HG03280 (cell line): Measurements from ENCODE around the gene THSD7A.

Source experiments
- ATAC-seq: cut with Tn5 transposase; IDR thresholded peaks from one replicate; pipeline ENCODE4 v1.9.1; 2021; ENCODE audit warnings: mild to moderate bottlenecking, moderate library complexity; ENCODE audit not compliant: unreplicated experiment

The THSD7A gene

DNA sequence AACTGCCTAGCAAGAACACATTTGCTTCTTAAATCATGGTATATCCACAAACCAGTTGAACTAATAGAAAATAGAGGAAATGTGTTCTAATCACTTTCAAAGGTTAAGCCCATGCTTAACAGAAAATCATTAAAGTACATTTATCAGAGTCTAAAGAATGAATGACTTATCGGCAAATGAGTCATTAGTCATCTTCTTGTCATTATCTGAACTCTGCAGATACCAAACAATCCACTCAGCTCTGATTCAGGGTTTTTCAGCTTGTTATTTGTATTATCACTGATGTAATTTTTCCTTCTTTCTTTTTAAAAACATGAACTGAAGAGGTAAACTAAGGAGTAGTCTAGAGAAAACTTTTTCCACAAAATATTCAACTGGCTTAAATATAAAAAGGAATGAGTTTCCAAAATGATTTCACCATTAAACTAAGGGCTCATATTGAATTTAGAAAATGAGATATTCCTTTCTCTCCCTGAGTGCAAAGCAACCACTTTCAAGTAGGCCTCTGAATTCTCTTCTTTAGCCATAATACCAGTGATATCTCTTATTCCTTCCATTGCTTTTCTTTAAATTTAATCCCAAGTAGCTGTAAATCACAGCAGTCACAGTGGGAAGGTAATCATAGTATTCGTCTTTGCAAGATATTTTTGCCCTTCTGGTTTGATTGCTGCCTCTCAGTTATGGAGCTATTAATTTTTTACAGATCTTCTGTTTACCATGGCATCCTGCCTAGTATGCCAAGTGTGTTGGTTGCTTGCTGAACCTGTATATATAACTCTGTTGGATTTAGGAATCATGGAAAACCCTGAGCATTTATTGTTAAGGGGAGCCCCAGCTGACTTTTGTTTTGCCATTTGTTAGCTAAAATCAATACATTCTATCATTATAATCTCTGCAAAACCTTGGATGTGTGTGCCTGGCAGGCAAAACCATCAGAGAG lies 125.1 kb downstream of the THSD7A start:
- no peak for ATAC-seq

DNA sequence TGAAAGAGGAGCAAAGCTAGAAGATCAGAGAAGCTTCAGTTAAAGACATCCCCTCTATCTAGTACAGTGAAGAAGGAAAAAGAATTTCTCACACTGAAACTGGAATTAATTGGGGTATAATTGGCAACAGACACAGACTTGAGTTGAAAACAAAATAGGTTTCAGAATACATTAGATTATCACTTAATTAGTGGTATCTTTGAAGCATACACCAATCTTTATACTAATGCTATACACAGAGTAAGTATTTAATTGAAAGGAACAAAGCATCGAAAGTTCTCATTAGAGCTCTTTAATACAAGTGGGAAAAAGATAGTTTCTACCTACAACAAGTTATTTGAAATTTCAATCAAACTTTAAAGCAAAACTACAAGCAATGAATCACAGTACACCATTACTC lies 128.2 kb downstream of the THSD7A start:
- ATAC-seq: no peak

DNA sequence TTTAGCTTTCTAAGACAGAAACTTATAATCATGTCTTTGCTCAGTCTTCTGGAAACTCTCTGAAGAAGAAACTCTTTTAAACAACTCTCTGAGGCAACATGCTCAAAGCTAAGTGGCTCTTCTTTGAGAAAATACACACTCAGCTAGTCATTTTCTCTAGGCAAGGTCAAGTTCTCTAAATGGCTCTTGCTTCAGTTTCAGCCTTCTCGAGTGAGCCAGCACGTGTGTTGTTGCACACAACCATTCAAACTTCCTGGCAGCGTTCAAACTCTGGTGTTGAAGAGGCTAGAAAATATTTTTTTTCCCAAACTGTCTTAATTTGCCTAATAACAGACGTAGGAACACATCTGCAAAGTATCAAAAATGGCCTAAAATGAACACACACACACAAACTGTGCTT lies 129.1 kb downstream of the THSD7A start:
- no peak for ATAC-seq

DNA sequence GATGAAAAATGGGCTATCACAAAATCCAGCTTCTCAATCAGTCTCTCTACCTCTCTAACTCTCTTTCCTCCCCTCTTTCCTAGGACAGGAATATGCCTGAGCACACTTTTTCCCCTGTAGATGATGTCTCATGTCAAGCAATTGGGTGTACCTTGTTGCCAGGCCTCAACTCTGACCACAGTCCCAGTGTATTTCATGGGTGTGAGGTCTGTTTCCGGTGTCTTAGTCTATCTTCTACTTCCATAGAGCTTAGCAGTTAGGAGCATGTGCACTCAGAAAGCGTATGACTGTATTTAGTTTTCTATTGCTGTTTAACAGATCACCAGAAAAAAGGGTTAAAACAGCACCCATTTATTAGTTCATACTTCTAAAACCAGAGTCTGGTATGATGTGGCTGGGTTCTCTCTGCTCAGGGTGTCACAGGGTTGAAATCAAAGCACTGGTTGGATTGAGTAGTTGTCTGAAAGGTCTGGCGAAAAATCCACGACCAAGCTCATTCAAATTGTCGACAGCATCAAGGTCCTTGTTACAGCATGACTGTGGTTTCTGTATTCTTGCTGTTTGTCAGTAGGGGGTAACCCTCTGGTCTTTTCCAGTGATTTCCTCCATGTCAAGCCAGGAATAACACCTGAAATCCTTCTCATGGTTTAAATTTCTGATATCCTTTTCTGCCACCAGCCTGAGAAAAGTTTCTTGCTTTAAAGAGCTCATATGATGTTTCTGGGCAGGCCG lies 130.0 kb downstream of the THSD7A start:
- no peak for ATAC-seq

DNA sequence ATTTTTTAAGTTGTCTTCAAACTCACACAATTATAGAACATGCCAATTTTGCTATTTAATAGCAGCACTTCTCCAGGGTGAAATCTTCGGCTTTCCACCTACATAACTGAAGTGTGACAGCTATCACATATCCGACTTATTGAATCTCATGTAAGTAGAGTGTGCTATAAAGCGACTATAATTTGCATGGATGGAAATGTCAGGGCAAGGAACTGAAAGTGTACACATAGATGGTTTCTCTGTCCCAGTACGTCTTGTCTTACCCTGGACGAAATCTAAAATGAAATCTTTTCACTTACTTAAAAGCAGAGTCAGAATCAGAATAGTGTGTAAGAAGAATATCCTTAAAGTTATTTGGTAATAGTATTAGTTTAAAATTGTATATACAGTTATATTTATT lies 132.3 kb downstream of the THSD7A start:
- ATAC-seq: no peak

DNA sequence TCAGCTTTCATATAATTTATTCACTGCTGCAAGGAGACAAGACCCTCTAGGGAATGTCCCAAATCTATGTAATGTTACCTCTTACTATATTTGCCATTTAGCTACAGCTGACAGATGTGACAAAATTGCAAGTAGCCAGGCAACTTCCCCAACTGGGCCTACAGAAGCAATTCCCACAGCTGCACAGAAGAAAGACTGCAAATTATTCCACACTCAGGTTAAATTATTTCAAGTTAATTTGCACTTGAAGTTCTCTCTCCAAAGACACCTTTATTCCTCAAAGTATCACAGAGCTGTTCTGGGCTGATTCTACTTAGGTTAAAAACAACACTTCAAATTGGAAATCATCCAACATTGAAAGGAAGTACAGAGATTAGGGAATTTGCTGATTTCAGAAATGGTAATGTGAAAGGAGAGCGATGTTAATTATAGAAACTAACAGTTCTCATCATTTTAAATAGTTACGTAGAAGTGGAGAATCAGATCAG lies 133.6 kb downstream of the THSD7A start:
- no peak for ATAC-seq

DNA sequence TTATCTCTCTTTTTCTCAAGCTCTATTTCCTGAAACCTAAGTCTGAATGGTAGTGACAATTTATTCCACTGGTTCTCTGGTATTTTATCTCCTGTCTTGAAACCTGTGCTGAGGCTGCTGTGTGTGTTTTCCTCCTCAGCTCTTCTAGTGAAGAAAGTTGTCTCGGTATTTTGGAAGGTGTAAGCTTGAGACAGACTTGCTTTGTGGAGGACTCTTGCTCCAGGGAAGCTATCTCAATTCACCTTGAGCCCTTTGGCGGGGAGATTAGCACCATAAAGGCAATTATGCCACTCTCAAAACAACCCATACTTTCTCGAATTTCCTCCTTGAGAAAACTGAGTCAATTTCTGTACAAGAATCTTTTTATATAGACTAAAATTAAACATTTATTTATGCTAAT lies 141.6 kb downstream of the THSD7A start:
- no peak for ATAC-seq

DNA sequence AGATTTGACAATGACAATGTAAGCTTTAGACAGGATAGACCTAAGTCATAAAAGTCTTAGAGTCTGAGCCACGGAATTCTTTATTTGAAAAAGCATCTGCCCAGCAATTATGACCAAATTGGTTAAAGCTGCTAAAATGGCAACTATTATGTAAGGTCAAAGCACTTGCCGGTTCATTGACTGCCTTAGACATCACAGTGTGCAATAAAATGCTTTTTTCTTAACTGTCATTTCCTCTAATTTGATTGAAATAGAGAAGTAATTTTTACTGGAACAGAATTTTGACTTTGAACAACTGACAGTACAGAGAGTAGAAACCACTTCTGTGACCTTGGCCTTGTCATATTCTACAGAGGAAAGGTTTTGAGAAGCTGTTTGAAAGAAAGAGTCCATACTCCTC lies 142.9 kb downstream of the THSD7A start:
- ATAC-seq: no peak

DNA sequence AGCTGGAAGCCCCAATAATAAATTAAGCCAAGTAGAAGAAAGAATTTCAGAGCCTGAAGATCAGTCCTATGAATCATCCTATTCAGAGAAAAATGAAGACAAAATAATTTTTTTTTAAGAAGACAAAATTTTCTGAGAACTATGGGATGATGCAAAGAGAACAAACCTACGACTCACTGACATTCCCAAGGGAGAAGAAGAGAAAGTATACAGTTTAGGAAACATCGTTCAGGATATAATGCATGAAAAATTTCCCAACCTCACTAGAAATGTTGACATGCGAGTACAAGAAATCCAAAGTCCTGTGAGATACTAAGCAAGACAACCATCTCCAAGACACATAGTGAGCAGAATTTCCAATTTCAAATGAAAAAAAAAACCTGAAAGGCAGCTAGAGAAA lies 150.5 kb downstream of the THSD7A start:
- ATAC-seq: no peak

DNA sequence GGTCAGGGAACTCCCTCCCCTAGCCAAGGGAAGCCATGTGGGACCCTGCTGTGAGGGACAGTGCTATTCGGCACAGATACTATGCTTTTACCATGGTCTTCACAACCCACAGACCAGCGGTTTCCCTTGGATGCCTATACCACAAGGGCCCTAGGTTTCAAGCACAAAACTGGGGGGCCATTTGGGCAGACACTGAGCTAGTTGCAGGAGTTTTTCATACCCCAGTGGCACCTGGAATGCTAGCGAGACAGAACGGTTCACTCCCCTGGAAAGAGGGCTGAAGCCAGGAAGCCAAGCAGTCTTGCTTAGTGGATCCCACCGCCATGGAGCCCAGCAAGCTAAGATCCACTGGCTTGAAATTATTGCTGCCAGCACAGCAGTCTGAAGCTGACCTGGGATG lies 156.8 kb downstream of the THSD7A start:
- no peak for ATAC-seq

DNA sequence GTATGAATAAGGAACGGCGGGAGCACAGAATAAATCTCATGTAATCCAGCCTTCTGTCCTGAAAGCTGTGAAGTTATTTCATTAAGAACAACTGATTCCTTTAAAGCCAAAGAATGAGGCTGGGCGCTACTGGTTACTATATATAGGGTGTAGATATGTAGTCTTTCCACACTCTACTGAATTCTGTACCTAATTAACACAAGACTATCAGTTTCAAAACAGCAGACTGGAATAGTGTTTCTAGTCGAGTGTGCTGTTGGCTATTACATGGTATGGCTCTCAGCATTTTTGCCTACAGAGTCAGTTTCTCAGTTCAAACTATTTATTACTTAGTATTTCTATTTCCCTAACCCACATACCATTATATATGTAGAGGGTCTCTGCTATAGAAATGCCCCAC lies 163.3 kb downstream of the THSD7A start:
- ATAC-seq: no peak

DNA sequence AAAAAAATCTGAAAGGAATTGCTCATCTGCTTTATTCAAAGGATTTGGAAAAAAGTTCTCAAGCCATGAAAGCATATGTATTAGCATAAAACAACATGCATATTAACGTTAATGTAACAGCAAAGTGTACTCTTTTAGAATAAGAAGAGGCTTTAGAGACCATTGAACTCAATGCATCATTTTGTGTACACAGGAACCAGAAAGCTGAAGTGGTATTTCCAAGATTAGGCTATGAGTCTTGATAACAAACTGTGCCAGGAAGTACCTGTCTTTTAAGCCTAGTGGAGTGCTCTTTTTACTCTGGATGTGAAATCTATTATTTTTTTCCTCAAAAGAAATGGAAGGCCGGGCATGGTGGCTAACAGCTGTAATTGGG lies 164.2 kb downstream of the THSD7A start:
- ATAC-seq: no peak

DNA sequence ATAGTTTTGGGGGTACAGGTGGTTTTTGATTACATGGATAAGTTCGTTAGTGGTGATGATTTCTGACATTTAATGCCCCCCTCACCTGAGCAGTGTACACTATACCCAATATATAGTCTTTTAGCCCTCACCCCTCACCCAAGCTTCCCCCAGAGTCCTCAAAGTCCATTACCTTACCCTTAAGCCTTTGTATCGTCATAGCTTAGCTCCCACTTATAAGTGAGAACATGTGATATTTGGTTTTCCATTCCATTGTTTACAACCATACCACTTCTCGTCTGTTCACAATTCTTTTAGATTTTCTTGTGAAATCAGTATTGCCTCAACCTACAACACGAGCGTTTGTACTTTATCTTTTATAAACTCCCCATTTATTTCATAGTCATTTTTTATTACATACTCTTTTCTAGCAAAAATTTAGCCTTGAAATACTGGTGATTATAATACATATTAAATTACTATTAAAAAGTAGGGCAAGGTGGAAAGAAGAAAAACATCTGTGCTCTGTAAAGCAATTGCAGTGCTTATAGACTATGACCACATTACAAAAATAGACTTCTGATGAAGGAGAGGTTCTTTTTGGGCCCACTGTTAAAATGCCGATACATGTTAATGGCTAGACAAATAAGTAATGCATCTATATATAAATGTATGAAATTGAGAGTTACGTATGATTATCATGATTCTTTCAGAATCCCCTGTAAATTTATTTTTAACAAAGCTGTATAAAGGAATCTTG lies 164.8 kb downstream of the THSD7A start:
- no peak for ATAC-seq

DNA sequence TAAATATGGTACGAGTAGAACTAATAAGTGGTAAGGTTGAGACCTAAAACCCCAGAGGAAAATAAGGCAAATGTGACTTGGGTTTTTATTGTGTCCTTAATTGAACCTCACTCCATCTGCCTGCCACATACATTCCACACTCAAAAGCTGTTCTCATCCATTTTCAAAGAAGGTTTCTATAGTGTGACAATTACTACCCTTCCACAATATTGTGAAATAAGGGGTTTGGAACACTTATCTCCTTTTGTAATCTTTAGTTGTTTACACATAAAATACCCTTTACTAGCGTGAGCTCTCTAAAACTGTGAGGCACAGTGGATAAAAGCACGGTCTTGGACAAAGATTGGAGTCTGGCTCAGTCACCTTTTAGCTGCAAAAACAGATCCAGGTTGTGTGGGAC lies 166.6 kb downstream of the THSD7A start:
- ATAC-seq: no peak

DNA sequence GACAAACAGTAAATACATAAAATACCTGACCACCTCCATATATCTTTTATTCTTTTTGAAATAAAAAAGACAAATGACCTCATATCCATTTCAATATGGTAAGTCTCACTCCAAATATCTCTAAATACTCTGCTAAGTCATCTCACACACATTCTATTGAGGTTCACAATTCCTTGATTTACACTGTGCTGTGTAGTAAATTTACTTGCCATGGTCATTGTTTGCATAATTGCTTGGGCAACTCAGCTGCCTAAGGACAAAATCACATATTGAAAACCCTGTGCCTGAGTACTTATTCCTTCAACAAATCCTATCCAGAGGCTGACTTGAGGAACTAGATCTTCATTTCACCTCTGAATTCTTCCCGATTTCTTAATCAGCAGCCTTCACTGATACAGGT lies 176.4 kb downstream of the THSD7A start:
- no peak for ATAC-seq

DNA sequence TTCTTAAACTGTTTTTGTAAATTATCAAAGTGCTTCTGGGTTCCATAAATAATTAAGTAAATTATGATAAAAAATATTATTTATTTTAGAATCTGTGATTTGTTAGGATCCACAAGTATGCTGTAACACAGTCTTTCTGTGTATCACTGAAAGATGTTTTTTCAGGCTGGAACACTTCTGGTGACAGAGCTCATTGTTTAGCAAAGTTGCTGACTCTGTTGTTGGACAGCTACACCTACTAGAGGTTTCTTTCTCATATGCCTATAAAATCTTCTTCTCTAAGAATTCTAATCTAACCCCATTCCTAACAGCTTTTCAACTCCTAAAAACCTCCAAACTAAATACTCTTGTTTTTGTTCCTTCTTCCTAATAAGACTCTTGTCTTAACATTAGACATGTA lies 176.8 kb downstream of the THSD7A start:
- no peak for ATAC-seq

DNA sequence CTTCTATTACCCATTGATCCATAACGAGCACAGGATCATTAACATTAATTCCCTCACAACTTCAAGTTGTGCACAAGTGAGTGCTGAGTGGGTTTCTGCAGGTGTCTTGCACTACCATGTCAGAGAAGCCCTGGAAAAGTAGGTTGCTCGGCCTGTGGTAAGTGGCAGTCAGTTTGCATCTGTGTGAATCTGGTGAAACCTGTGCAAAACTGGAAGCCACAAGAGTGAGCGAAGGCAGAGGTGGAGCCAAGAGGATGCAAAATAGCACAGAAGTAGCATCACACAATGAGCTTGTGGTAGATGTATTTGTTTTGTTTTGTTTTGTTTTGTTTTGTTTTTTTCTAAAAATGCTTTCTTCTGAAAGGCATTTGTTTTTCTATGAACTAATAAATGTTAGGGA lies 181.5 kb downstream of the THSD7A start:
- no peak for ATAC-seq

DNA sequence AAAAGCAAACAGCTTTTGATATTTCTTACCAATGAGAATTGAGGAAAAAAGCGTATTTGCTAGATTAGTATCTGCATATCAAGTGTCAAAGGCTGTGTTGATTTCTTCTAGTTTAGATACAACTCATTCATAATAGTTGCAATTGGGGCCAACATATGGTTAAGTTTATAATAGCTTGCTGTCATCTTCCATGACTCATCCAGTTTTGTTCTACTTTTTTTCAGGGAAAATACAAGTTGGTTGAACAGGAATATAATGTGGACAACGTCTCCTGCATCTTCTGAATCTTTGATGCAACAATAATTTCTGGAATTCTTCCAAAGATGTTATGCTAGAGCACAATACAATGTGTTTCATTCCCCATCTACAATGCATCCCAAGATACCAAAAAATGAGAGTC lies 182.0 kb downstream of the THSD7A start:
- ATAC-seq: no peak

DNA sequence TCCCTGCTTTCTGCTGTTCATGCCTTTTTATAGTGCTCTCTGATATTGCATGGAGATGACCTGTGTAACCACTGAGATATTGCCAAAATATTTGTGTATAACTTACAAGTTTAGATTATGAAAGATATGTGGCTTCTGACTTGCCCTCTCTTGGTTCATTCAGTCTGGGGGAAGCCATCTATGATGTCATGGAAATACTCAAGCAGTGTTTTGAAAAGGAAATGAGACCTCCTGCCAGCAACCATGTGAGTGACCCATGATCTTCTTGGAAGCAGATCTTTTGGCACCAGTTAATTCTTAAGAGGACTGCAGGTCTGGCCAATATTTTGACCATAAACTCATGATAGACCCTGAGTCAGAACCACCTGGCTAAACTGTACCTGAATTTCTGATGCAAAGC lies 183.0 kb downstream of the THSD7A start:
- ATAC-seq: no peak

DNA sequence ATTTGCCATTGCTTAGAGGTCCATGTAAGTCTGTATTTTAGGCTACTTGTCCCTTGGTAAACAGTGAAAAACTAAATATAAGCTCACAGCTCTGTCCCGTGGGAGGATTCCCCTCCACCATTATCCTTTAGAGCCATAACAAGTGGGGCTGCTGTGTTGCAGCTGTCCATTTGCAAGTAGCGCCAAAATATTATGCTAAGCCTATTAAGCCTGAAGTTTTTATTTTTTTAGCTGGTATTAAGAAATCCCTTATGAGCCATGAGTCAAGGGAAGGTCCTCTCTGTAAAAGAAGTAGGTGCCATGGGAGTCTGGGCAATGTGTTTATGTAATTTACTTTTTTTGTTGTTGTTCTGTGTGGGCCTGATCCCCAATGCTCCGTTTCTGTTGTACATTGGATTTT lies 183.9 kb downstream of the THSD7A start:
- ATAC-seq: no peak

DNA sequence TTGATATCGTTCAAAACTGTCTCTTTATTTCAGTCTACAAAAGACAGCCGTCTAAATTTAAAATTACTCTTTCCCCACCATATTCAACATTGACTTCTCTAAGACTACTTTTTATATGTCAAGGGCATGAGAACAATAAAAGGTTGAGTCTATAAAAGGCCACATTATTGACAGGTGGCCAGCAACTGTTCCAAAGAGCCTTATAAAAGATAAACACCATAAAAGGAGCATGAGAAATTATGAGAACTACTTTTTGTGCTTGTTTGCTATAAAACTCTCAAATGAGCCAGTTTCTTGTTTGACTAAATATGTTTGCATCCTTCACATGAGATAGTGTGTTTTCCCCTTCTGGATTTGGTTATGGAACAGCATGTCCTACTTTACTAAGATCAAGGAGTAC lies 189.2 kb downstream of the THSD7A start:
- no peak for ATAC-seq

DNA sequence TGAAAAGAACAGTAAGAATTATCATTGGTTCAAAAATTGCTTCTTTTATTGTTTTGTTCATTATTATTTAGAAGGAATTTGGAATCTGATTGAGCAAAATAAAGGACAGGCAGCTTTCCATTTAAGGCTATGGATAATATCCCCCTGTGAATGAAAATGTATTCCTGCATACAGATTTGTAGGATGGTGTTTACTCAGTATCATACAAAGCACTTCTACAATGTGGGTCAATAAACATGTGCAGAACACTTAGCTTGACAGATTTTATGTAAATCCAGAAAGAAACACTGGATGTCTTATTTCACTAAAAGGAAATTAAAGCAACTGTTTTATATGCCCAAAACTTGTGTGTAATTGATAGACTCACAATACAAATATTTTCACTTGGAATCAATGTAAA lies 189.7 kb downstream of the THSD7A start:
- ATAC-seq: no peak
